GM21825 (cell line): Measurements from ENCODE around the gene CTNNA2.

Experiments
- ATAC-seq: cut with Tn5 transposase; IDR thresholded peaks from one replicate; pipeline ENCODE4 v1.9.1; 2021; ENCODE audit warnings: mild to moderate bottlenecking, moderate library complexity; ENCODE audit not compliant: unreplicated experiment

The CTNNA2 gene

DNA sequence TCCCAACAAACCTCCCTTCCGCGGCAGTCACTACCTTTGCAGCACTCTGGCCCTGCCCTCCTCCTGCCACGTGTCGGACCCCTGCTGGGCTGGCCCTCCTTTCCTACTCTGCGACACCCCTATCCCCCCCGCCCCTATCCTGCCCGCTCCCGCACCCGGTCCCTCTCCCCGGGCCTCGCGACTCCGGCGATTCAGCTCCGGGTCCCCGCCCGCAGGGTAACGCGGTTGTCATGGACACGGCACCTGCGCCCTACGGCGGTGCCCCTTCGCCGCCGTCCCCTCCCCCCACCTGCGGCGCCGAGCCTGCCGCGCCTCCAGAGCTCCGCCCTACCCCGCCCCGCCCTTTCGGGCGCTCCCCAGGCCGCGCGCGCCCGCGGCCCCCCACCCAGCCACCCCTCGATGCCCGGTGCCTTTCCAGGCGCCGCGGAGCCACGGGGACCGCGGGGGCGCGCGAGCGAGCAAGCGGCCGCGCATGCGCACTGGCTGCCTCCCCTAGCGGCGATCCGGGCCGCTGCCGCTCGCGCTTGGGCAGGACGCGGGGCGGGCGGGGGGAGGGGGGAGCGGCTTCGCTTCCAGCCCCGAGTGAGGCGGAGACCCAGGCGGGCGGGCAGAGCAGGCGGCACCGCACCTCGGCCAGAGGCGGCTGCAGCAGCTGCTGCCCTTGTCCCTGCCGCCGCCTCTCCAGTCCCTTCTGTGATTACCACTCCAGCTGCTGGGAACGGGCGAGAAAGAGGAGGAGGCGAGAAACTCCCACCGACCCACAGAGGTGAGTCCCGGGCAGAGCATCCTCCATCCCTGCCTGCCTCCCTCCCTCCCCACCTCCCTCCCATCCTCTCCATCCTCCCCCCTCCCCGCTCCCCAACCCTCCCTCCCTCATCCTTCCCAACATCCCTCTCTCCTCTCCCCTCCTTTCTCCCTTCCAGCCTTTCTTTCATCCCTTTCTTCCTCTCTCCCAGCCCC lies at the start of gene CTNNA2:
CTNNA2 (plus strand) TSS at position 610 of the 960 bp plus-strand sequence.
- peak; percentile 80 for ATAC-seq

DNA sequence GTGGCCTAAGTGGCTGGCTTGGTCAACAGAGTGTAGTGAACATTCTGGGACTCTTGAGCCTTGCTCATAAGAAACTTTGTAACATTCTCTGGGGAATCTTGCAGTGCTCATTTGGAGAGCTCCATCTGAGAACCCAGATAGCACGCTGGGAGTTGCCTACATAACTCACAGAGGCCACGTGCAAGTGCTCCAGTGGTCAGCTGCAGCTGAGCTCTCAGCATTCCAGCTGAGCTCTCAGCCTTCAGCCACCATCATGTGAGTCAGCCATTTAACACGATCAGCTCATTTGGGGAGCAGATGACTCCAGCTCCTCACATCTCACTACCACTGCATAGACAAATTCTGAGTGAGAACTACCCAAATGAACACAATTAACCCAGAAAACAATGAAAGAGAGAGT lies 25.5 kb upstream of the CTNNA2 start:
- no peak for ATAC-seq

DNA sequence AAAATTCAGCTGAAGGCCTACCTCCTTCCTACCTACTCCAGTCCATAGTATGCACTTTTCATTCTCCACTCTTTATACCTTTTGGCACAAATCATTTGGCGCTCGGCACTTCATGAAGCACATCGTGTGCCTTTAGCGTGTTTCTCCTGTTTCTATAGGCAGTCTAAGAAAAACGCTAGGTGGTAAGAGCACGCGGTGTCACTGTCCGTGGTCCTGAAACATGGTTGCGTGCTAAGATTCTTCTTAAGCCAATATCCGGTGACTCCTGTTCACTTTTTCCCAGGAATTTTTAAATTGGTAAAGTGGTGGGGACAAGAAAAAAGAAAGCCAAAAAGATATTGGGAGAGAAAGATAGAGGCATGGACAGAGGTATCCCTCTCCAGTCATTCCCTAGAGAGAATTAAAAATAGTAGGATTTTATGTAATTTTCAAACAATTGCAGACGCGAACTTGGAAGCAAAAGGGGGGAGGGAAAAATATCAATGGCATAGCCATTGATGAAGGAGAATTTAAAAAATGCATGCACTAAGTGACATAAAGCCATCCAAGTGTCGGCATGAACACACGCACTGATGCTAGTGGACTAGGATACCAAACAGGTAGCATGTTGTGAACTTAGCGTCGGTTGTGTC lies 1.4 kb upstream of the CTNNA2 start:
- ATAC-seq: no peak

DNA sequence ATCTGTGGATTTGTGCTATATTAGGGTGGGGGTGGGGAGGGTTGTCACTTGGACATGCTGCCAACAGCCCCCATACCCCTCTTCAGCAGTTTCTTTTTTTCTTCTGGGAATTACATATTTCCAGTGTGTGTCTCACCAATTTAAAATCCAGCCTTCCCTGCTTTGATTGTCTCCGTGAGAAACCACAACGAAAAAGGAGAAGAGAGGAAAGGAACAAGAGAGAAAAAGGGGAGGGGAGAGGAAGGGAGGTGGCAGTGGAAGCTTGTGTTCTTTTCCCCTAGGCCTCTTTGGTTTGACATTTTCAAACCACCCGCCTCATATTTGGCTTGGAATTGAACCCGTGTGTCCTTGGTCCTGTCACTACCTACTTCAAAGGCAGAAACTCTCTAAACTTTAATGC lies 860 bp downstream of the CTNNA2 start:
- ATAC-seq: no peak

DNA sequence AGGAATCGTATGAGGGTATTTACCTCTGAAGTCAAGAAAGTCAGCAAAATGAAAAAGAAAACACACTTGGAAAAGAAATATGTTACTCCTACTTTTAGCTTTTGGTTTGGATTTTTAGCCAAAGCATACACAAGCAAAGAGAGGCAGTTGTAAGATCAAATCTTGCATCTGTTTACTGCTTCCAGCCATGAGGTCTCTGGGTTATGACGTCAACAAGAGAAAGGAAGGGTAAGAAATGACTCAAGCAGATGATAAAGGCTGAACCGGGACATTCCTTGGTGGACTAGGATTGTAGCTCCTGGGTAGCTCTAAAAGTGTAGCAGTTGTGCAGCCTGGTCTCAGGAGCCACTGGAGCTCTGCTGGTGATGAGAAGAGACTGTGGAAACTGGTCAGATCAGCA lies 16.8 kb downstream of the CTNNA2 start:
- no peak for ATAC-seq

DNA sequence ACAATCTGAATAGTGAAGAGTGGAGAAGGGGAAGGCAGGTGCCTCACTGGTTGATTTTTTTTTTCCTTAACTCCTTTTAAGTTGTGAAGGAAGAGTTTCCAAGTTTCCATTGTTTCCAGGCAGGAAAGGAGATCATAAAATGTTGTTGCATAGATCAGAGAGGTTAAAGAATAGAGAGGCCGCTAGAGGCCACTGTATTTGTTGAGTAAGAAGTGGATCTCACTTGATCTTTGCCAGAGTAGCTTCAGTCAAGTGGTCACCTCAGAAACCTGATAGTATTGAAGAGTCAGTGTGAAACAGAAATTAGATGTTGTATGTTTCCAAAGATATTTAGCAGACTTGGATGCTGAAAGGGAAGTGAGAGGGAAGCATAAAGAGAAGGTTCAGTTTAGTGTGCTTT lies 17.6 kb downstream of the CTNNA2 start:
- no peak for ATAC-seq

GRCh38 chr2:79547568-79547967 lies 34.7 kb downstream of the CTNNA2 start:
- no peak for ATAC-seq

DNA sequence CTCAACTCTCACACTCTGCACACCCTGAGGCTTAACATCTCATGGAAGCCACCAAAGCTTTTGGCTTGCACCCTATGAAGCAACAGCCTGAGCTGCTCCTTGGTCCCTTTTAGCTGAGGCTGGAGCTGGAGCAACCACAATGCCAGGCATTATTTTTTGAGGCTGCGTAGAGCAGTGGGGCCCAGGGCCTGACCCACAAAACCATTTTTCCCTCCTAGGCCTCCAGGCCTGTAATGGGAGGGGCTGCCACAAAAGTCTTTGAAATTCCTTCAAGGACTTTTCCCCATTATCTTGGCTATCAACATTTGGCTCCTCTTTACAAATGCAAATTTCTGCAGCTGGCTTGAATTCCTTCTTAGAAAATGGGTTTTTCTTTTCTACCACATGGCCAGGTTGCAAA lies 39.8 kb downstream of the CTNNA2 start:
- no peak for ATAC-seq

- no peak for ATAC-seq
Measured at GRCh38 chr2:79554899-79555298, 42.0 kb downstream of the CTNNA2 start.

DNA sequence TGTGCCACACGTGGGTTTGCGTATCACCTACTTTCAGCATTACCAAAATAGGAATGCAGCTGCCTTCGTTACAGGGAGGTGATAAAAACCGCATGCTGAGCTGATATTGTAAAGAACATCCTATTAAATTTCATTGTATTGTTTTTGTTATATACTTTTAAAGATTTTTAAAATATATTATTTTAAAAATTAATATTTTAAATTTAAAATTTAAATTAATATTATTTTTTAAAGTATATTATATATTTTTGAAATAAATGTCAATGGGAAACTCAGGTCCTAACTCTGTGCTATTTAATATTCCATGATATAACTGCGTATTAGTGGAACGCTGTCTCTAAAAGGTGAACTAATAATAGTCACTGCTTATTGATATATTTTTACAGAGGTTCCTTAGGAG lies 51.2 kb downstream of the CTNNA2 start:
- ATAC-seq: no peak

GRCh38 chr2:79569048-79569447 lies 56.2 kb downstream of the CTNNA2 start:
- no peak for ATAC-seq

DNA sequence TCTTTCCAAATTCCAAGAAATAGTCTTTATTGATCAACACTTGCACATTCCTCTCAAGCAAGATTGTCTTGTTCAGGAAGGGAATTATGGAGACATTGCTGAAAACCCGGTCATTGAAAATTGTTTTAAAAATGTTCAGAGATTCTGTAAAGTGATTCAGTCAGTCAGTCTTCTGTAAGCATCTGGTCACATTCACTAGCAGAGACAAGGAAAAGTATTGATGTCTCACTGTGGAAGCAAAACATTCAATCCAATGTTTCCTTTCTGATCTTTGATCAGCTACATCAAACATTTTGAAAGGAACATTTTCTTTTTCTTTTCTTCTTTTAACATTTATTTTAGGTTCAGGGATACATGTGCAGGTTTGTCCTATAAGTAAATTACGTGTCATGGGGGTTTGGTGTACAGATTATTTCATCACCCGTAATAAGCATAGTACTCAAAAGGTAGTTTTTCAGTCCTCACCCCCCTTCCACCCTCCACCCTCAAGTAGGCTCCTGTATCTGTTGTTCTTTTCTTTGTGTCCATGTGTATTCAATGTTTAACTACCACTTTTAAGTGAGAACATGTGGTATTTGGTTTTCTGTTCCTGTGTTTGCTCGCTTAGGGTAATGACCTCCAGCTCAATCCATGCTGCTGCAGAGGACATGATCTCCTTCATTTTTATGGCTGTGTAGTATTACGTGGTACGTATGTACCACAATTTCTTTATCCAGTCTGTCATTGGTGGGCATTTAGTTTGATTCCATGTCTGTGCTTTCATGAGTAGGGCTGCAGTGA lies 61.2 kb downstream of the CTNNA2 start:
- no peak for ATAC-seq

DNA sequence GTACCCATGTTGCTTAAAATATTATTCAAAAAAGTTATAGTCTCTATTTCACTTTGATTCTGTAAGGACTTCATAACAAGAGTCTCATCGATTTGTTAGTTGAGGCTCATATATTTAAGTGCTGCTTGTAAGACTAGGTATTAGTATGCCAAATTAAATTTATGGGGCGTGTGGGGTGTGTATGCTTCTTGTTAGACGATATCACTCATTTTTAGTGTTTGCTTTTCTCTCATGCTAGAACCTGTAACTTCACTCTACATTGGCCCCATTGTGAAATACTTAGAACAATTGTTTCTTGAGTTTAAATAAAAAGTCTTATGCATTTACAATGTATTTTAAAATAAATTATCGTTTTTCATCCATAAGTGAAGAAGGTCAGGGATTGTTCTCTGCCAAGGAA lies 63.6 kb downstream of the CTNNA2 start:
- no peak for ATAC-seq

GRCh38 chr2:79578952-79579351 lies 66.1 kb downstream of the CTNNA2 start:
- ATAC-seq: no peak

GRCh38 chr2:79580175-79580574 lies 67.3 kb downstream of the CTNNA2 start:
- no peak for ATAC-seq

DNA sequence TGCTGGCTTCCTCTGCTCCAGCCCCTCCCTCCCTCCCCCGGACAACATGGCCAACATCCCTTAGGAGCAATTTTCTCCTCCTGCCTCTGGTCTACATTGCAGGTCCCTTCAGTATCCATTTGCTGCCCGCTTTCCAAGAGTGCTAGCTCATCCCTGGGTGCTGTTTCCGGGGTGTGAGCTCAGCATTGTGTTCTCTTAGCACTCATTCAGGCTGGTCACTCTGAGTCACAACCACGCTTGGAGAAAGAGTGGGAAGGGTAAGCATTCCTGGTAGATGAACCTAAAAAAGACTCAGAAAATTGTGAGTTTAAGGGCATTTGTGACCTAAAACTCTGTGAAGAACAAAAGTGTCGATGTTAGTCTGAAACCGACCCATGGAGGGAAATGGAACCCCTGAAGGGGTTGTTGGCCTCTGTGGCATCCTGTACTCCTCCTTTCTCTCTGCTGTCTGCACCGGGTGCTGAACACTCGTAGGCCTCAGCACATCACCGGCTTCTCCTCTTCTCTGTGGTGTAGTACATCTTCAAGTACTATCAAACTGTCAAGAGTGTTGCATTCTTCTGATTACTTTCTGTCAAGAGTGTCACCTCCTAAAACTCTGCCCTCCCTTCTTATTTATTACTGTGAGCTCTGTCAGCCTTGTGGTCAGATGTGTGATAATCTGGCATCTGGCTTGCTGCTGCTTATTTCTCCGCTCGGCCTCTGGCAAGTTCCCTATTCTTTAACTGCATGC lies 73.0 kb downstream of the CTNNA2 start:
- no peak for ATAC-seq

DNA sequence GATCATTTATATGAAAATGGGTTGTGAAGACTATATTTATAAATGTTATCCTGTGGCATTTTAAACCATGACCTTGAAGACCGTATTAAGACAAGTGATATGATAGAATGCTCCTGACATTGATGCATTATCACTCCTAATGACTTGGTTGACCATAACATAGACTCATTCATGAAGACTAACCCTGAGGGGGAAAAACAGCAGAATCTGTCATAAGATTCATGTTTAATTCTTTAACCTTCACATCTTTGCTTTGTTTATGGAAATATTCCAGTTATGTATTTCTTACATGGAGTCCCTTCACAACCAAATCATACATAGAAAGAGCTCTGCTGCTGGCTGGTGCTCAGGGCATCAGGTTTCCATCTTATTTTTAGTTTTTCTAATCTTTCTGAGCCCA lies 78.4 kb downstream of the CTNNA2 start:
- ATAC-seq: no peak

- ATAC-seq: no peak
Measured at GRCh38 chr2:79593237-79593867, 80.5 kb downstream of the CTNNA2 start.

GRCh38 chr2:79596403-79596802 lies 83.6 kb downstream of the CTNNA2 start:
- no peak for ATAC-seq

- ATAC-seq: no peak
Measured at GRCh38 chr2:79604748-79605147, 91.9 kb downstream of the CTNNA2 start.
